COR-L47 (cell line): ENCODE measurements around the gene FGD5.

Experiments
- DNase-seq: peaks from one replicate; lab custom pipeline; 2025; lab: John Stamatoyannopoulos, UW

The FGD5 gene

DNA sequence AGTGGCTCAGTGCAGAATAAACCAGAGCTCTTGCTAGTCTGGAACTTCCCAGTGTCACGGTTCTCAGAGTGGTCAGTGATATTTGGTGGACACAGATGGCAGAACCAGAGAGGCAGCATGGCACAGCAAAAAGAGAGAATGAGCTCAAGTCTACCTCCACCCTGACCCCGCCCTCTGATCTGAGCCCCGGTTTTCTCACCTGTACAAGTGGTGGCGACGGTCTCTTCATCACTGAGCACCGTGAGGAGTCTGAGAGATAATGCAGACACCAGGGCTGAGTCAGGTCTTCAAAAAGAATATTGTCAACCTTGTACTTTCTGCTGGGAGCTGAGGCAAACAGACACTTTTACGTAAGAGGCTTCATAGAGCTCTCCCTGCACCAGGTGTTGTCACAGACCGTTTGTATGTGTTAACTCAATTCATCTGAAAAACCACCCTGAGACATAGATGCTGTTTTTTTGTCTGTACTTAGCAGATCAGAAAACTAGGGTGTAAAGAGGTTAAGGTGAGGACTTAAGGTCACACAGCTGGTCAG, 13.2 kb downstream of the FGD5 start:
- DNase-seq: no peak

DNA sequence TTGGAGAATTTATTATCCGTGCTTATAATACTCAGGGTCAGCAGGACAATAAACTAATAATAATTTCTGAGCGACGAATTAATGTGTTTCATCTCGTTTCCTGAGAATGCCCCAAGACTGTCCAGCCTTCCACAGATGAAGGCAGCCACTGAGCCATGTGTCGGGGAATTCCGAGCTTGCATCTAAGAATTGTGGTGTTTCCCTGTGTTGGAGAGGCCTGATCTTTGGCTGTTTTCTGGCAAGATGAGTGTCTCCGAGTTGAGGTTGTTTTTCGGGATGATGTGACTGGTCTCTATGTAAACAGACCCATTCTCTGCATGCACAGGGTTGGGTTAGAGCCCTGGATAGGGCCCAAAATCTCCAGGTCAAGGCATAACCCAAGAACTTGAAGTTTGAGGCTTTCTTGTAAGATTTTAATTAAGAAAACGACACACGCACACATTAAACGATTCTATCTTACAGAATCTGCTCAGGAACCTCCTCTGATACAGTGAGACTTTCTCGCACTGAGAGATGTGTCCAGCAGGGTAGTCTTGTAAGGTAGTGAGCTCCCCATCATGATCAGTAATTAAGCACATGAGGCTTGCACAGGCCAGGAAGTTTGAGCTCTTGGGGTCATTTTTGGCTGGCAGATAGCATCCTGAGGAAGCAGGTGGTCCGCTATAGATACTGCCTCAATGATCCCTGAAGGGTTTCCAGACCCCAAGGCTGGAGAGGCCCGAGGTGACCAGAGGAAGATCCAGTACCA, 14.4 kb downstream of the FGD5 start:
- no peak for DNase-seq

DNA sequence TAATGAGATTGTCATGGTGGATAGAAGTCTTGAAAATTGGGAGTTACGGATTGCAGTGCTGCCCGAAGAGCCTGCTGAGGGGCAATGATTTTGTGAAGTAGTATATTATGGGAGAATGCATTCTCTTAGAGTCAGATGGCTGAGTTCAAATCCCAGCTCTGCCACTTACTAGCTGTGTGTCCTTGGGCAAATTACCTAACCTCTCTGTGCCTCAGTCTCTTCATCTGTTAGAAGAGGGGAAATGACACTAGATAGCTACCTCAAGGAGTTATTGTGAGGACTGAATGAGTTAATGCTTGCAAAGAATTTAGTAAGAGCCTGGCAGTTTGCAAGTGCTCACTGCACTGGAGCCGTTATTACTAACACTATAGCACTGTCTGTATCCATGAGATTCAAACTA, 15.4 kb downstream of the FGD5 start:
- no peak for DNase-seq

DNA sequence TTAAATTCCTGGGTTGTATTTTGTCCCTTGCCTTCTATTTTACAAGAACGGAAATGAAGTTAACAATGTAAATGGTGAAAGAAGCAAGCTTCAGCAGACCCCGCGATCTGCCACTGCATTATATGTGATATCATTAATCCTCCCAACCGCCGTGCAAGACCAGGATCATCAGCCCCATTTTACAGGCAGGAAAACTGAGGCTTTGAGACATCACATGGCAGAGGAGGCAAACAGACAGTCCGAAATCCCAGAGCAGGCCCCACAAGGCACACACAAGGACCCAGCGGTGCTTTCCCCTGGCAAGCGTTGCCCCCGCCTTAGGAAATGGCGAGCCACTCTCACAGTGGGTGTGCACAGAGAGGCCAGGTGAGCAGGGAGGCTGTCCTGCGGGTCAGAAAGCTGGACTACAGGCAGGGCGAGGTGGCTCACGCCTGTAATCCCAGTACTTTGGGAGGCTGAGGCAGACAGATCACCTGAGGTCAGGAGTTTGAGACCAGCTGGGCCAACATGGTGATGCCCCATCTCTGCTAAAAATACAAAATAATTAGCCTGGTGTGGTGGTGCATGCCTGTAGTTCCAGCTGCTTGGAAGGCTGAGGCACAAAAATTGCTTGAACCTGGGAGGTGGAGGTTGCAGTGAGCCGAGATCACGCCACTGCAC, 16.2 kb downstream of the FGD5 start:
- DNase-seq: no peak

DNA sequence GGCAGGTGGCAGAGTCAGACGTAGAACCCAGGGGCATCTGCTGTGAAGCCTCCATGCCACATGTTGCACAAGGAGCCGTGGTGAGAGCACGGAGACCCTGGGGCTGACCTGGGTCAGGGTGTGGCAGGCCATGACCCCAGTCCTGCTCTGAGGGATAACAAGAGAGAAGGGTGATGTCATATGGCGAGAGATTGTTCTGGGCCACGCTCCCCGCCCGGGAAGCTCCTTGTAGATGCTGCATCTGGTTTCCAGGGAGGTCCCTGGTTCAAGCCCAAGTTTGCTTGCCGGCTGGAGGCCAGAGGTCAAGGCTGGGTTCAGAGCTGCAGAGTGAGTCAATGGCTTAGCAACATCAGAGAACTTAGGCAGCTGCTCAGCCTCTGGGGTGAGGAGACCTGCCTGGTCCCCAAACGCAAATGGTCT, 17.3 kb downstream of the FGD5 start:
- DNase-seq: no peak

DNA sequence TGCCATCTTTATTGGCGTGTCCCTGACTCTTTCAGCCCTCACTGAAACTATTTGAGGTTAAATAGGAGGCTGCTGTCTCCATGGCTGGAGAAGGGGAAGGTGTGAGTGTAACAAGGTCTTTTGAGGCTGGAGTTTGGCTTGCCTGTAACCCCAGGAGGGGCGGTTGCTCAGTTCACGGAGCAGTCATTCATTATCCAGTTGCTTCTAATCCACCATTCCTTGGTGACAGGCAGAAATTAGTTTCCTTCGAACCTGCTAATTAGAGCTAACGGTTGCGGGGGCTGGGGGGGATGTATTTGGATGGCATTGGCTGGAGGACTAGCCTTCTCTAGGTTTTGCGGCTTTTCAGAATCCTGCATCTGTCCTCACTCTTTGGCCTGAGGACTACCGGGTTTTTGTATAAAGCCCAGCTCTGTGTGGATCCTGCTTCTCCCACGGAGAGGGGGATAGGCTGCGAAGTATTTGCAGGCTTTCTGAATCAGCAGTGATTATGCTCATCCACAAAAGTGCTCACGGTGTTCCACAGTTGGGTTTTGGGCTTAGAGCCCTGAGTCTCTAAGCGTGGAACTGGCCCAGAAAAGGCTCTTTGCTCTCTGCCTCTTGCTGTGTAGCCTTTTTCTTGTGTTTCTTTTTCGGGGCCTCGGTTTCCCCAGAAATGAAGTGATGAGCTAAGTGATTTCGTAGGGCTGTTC, 18.6 kb downstream of the FGD5 start:
- DNase-seq: no peak

DNA sequence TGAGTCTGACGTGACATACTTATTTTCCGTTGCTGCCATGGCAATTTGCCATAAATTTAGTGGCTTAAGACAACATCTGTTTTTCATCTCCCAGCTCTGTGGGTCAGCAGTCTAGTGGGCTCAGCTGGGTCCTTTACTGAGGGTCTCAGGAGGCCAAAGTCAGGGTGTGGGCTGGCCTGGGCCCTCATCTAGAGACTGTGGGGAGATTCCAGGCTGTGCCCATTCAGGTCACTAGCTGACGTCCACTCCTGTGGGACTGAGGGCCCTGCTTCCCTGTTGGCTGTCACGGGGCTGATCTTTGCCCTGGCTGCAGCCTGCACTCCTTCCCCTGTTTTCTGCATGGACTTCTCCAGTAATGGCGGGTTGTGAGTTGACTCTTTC, 19.1 kb downstream of the FGD5 start:
- DNase-seq: no peak

DNA sequence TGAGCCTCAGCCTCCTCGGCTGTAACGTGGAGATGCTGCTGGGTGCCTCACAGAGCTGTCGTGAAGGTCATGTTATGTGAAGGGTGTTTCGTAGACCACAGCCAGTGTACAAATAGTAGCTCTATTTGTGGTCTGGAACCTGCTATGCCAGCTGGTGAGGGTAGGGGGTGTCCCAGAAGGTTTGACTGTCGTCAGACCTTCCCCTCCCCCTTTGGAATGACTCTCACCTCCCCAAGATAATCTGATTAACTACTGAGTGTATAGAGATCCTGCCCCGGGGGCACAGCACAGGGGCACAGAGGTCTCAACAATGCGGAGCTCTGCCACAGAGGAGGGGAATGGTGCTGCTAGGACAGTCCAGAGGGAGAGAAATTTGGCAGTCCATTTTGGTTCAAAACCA, 20.5 kb downstream of the FGD5 start:
- DNase-seq: no peak

DNA sequence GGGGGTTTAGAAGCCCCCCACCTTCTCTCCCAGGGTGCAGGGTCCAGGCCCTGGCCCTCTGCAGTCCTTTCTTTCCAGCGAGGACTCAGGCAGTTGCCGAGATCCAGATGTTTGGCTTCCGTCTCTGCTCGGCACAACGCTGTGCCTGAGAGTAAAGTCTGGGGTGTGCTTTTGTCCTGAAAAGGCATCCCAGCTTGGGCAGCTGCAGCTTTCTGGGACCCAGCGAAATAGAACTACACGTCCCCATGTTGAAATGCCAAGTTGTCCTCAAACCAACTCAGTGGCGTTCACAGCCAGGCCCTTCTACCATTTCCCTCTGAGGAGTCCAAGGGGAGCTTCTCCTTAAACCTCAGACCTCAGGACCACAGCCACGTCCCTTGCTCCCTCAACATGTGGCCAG, 23.1 kb downstream of the FGD5 start:
- no peak for DNase-seq

DNA sequence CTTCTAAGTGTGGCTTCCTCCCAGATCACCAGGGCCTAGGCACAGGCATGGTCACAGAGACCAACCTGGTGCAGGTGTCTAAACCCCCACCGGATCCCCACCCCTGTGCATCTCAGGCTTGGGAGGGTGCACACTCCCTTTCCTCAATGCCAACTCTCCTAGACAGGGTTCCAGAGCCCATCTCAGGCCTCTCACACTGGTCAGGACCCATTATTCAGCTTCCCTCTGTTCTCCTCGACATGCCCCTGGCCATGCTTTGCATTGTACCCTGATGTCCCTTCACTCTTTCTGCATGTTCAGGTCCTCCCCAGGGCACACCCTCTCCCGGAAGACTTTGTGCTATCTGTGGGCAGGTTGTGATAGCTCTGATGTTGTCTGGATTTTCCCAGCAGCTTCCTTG, 23.5 kb downstream of the FGD5 start:
- no peak for DNase-seq

DNA sequence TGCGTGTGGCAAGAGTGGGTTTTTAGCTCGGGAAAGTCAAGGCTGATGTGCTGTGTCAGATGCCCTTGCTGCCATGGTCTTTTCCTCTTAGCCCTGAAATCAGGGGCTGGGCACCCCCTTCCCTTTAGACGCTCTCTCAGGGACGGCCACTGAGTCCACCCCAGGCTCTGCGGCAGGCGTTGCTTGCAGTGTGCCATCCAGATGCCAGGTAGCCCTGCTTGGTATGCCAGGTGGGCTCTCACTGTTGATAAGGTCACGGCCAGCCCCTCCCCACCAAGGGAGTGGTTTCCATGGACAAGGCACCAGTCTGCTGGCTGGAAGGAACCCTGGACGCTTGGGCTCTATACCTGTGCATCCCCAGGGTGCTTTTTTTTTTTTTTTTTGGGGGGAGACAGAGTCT, 24.6 kb downstream of the FGD5 start:
- DNase-seq: no peak

DNA sequence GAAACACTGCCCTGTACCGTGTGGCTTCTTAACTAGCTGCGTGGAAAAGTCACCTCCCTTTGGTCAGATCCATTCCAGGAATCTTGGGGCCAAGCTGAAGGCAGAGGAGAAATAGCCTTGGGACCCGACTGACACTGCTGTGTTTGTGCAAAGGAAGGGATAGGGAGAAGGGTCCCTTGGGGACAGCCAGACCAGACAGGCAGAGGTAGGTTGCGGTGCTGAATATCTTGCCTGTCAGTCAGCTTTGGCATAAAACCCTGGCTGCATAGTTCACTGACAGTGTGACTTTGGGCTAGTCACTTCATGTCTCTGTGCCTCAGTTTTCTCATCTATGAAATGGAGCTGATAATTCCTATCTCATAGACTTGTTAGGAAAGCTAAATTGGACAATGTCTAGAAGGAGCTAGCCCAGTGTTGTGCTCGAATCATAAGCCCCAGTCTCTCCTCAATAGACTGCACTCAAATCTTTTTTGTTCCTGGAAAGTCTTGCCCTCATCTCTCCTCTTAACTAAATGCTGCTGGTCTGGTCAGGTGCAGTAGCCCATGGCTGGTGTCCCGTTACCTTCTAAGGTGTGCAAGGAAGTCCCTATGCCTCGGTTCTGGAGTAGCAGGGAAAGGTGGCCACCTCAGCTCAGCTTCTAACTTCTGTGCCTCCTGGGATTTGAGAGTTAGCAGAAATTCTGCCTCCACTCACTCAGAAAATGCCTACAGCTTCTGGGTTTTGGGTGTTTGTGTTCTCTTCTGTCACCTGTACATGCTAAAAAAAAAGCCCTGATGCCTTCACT, 25.8 kb downstream of the FGD5 start:
- DNase-seq: no peak

DNA sequence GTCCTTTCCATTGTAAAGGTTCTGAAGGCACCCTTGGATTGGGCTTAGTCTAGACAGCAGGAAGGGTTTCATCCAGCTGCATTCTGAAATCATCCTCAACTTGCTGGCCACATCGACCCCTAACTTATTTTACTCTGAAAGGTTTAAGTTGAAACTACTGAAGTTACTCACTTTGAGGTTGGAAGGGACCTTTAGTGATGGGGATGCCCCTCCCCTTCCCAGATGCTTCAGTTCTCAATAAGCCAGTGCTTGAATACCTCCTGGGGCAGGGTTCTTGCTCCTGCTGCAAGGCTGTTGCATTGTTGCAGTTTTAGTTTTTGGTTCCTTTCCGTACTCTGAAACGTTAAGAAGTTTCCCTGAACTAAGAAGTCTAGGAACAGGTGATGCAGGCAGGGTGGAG, 26.4 kb downstream of the FGD5 start:
- no peak for DNase-seq

DNA sequence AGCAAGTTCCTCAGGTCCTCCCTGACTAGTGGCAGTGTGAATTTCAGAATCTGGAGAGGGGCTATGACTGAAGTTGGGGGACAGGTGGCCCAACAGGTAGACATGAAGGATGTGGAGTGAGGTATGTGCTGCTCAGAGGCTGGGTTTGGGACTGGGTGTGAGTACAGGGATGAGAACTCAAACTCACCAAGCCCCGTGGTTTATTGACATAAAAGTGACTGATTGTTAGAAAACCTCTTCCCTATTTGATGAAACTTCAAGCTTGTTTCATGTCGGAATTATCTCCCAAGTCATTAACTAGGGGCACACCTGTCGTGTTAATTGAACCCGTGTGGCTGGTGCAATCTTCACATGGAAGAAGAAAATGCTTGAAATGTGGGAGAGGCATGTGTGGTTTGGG, 27.1 kb downstream of the FGD5 start:
- DNase-seq: no peak

DNA sequence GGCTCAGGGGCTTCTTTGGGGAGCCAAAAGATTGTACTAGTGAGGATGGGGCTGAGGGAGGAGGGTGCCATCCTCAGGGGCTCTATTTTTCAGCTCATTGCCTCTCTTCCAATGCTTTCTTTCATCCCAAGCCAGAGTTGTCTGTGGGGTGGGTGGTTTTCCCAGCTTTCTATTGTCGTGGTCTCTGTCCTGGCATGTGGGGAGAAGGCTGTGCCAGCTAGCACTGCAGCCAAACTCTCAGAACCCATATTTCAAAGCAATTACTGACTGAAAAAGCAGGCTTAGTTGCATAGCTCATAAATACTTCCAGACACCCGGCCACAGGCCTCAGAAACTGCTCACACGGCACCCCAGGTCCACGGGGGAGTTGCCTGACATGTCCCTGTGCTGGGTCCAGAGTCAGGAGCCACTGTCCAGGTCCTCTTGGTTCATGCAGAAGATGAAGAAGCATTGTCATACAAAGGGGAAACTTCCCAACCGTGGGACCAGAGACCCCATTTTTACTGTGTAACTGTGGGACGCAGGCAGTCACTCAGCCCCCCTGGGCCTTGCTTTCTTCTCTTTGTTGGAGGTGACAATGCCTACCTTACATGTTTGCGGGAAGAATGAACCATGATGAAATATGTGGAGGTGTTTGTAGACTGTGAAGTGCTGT, 27.6 kb downstream of the FGD5 start:
- no peak for DNase-seq

DNA sequence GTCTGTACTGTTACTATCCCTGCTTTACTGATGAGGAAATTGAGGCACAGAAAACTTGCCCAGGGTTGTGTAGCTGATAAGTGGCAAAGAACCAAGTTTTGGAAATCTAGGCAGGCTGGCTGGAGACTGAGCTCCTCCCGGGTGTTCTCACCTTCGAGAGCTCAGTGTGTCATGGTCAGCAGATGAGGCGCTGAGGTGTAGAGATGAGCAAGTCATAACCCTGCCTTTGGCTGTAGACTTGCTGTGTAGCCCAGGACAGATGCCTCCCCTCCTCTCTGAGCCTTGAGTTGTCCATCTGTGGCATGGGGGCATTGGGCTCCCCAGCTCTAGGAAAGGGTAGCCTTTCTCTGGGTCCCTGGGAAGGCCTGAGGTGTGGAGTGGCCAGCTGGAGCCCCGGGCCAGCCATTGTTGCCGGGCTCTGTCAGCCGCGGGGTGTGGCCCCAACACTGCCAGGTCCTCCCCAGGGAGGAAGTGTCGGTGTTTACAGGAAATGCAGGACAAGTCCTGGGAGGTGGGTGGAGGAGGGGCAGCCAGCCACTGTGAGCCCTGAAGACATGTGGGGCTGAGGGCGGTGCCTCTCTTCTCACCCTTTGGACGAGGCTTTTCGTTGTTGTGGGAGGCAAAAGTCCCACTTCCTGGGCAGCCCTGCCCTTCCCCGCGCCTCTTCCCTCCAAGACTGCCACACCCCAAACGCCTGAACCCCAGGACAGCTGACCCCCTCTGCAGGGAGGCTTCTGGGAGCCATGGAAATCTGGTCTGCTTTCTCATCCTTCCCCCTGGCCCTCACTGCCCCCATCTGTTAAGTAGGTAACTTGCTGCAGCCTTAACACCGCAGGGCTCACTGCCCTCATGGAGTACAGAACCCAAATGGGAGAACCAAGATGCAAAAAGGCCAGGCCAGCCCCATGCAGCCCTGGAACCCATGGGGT, 29.1 kb downstream of the FGD5 start:
- DNase-seq: peak; percentile 5

DNA sequence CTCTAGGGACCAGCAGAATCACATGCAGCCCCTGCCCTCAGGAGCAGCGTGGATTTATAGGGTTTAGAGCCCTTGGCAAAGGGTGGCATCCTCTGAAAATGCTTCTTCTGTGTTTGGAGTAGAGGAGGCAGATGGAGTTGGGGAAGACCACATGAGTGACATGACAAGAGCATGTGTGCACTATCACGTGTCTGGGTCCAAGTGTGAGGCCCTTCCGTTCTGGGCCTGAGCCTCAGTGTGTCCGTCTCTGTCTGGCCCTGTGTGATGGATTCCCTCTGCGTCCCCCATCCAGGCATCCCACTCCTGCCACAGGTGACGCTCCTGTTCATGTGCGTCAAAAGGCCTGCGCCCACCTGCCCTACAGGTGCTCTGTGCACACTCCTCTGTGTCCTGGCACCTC, 30.1 kb downstream of the FGD5 start:
- DNase-seq: no peak

DNA sequence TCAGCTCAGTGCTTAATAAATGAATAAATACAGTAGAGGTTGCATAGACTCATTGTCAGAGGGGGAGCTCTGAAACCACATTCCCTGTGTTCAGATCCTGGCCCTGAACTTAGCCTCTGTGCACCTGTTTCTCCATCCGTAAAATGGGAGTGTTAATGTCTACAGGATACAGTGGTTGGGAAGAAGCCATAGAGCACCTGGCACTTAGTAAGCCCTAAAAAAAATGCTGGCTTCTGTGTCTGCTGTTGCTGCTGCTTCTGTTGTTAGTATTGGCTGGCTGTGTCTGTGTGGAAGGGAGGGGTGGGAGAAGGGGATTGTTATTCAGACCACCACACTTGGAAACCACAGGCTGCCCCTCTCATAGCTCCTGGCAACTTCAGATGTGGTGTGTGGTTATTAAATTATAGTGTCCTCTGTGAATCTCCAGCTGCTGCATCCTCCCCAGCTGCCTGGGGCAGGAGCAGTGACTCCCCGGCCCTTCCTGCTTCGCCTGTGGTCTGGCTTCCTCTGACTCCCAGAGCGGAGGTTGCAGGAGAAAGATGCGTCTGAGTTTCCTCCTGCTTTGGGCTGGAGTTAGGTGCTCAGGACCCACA, 31.0 kb downstream of the FGD5 start:
- no peak for DNase-seq

DNA sequence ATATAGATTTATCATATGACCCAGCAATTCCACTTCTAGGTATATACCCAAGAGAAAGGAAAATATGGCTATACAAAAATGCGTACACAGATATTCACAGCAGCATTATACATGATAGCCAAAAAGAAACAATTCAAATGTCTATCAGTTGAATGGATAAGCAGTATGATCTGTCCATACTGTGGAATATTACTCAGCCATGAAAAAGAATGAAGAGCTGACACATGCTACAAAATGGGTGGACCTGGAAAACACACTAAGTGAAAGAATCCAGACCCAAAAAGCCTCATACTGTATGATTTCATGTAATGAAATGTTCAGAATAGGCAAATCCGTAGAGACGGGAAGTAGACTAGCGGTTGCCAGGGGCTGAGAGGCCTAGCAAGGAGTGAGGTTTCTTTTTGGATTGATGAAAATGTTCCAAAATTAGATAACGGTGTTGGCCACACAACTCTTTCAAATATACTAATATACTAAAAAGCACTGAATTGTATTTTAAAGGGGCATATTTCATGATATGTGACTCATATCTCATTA, 33.4 kb downstream of the FGD5 start:
- no peak for DNase-seq

DNA sequence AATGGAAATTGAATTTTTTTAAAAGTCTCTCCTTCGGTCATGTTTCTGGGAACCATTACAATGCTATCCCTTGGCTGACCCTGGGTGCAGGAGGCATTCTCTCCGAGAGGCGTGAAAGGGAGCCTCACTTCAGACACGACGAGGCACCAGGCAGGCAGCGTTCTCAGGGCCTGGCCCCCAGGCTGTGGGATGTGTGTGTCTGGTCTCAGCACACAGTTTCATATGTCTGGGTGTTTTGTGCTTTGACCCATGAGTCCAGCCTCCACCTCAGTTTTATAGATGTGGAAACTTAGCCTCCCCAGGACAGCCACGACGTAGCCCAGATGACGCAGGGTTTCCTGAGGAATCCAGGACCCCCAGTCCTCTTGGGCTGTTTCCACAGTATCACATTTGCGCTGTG, 34.0 kb downstream of the FGD5 start:
- no peak for DNase-seq
